IMR-90 (cell line): Measurements from ENCODE around the gene NAA15. TPM values are rescaled to one million over a fixed set of nuclear protein-coding genes. Genes with fewer than 3 reads are reported as not detected.

Experiments
- ATAC-seq: fragments of 200-7000 bp; cut with Tn5 transposase; 2 replicates; pipeline ENCODE4 v1.9.1; 2020; ENCODE audit warnings: low read depth, mild to moderate bottlenecking, moderate library complexity
- BruUV-seq: library from RNA; stranded (reverse); fragments of 400-500 nt; replicated peaks from 2 replicates; lab custom pipeline; 2021; lab: Mats Ljungman, UMichigan
- CTCF ChIA-PET: fragments of 300-600 bp; formaldehyde crosslinking; extraction: SDS; loops from one replicate; lab custom pipeline; 2021; ENCODE audit warnings: antibody characterized with exemption; lab: Yijun Ruan, JAX
- POLR2A ChIA-PET: fragments of 300-600 bp; sonication (Branson Sonifier 250); formaldehyde crosslinking; loops from one replicate; lab custom pipeline; 2022; ENCODE audit warnings: antibody characterized with exemption; ENCODE audit not compliant: unreplicated experiment; lab: Charles Lee
- DNase-seq: peaks from one replicate; pipeline ENCODE4 v3.0.0; 2013
- H2AFZ ChIP-seq: replicated peaks from 2 replicates; pipeline ENCODE3; 2013; ENCODE audit warnings: low read length, mild to moderate bottlenecking; ENCODE audit not compliant: poor library complexity
- H2AK5ac ChIP-seq: 2 replicates; pipeline ENCODE4 v1.6.1; 2013; ENCODE audit warnings: low read depth, low read length, inconsistent platforms
- H2AK9ac ChIP-seq: replicated peaks from 2 replicates; pipeline ENCODE3; 2013; ENCODE audit warnings: mild to moderate bottlenecking, low read depth, low read length, moderate library complexity; ENCODE audit not compliant: poor library complexity
- H2BK120ac ChIP-seq: 2 replicates; pipeline ENCODE4 v1.6.1; 2013; ENCODE audit warnings: low read depth, low read length, inconsistent platforms
- H2BK15ac ChIP-seq: 3 replicates; pipeline ENCODE4 v1.6.1; 2013; ENCODE audit warnings: low read depth, low read length, inconsistent platforms
- H2BK20ac ChIP-seq: 2 replicates; pipeline ENCODE4 v1.6.1; 2013; ENCODE audit warnings: low read depth, mild to moderate bottlenecking, inconsistent platforms, low read length, moderate library complexity
- H2BK5ac ChIP-seq: 2 replicates; pipeline ENCODE4 v1.6.1; 2013; ENCODE audit warnings: mild to moderate bottlenecking, low read depth, low read length, inconsistent platforms; ENCODE audit not compliant: poor library complexity, severe bottlenecking
- H3K14ac ChIP-seq: replicated peaks from 2 replicates; pipeline ENCODE4 v1.6.1; 2013; ENCODE audit warnings: low read depth, low read length, inconsistent platforms
- H3K18ac ChIP-seq: 2 replicates; pipeline ENCODE4 v1.6.1; 2013; ENCODE audit warnings: low read depth, low read length, control low read depth
- H3K23ac ChIP-seq: 2 replicates; pipeline ENCODE4 v1.6.1; 2013; ENCODE audit warnings: low read depth, low read length, inconsistent platforms
- H3K27ac ChIP-seq: 2 replicates; pipeline ENCODE4 v1.5.1; 2013; ENCODE audit warnings: mild to moderate bottlenecking, control low read depth, low read length; ENCODE audit not compliant: insufficient read depth
- H3K27me3 ChIP-seq: 2 replicates; pipeline ENCODE4 v1.6.1; 2013; ENCODE audit warnings: low read length; ENCODE audit not compliant: control insufficient read depth, insufficient read depth
- H3K36me3 ChIP-seq: 2 replicates; pipeline ENCODE4 v1.6.1; 2013; ENCODE audit warnings: low read length, mixed read lengths; ENCODE audit not compliant: control insufficient read depth, insufficient read depth
- H3K4ac ChIP-seq: 2 replicates; pipeline ENCODE4 v1.6.1; 2013; ENCODE audit warnings: low read depth, low read length, inconsistent platforms
- H3K4me1 ChIP-seq: 2 replicates; pipeline ENCODE4 v1.6.1; 2013; ENCODE audit warnings: low read length, mixed read lengths; ENCODE audit not compliant: control insufficient read depth, insufficient read depth
- H3K4me2 ChIP-seq: 2 replicates; pipeline ENCODE4 v1.6.1; 2013; ENCODE audit warnings: low read depth, mild to moderate bottlenecking, control low read depth, low read length, moderate library complexity
- H3K4me3 ChIP-seq: 2 replicates; pipeline ENCODE4 v1.5.1; 2013; ENCODE audit warnings: low read depth, mild to moderate bottlenecking, control low read depth, low read length, moderate library complexity; ENCODE audit not compliant: insufficient read depth
- H3K56ac ChIP-seq: 2 replicates; pipeline ENCODE4 v1.6.1; 2013; ENCODE audit warnings: low read length, inconsistent platforms; ENCODE audit not compliant: insufficient read depth; ENCODE audit errors: extremely low read depth
- H3K79me1 ChIP-seq, 2 experiments: 2 replicates each; pipeline ENCODE4 v1.6.1; 2013; ENCODE audit warnings: low read length in 2 of 2, inconsistent platforms in 1 of 2, low read depth in 1 of 2
- H3K9ac ChIP-seq: 2 replicates; pipeline ENCODE4 v1.6.1; 2013; ENCODE audit warnings: low read depth, low read length, control low read depth
- H3K9me1 ChIP-seq: 2 replicates; pipeline ENCODE4 v1.6.1; 2013; ENCODE audit warnings: low read length, inconsistent platforms; ENCODE audit not compliant: insufficient read depth
- H3K9me3 ChIP-seq: 2 replicates; pipeline ENCODE4 v1.6.1; 2013; ENCODE audit warnings: low read length; ENCODE audit not compliant: control insufficient read depth, insufficient read depth
- H4K20me1 ChIP-seq: 2 replicates; pipeline ENCODE4 v1.6.1; 2013; ENCODE audit warnings: low read length, inconsistent platforms; ENCODE audit not compliant: insufficient read depth
- H4K5ac ChIP-seq: 2 replicates; pipeline ENCODE4 v1.6.1; 2013; ENCODE audit warnings: mild to moderate bottlenecking, low read depth, low read length, control low read depth
- H4K8ac ChIP-seq, 2 experiments: 2 replicates each; pipeline ENCODE4 v1.6.1; 2013; ENCODE audit warnings: low read depth in 2 of 2, low read length in 2 of 2, control low read depth in 1 of 2, inconsistent platforms in 1 of 2
- H4K91ac ChIP-seq: 2 replicates; pipeline ENCODE4 v1.6.1; 2013; ENCODE audit warnings: low read depth, low read length, inconsistent platforms; ENCODE audit not compliant: insufficient read depth
- BHLHE40 ChIP-seq: fragments of 150-350 bp; IDR thresholded peaks from 2 replicates; pipeline ENCODE4 v1.6.1; 2016; ENCODE audit warnings: mild to moderate bottlenecking, low read depth, low read length
- MAFK ChIP-seq: IDR thresholded peaks from 2 replicates; pipeline ENCODE4 v1.6.1; 2012; ENCODE audit warnings: low read depth, low read length, improper control_type of control experiment
- MAZ ChIP-seq: IDR thresholded peaks from 2 replicates; pipeline ENCODE4 v1.6.1; 2012; ENCODE audit warnings: low read depth, mild to moderate bottlenecking, low read length, improper control_type of control experiment, moderate library complexity, borderline replicate concordance
- MXI1 ChIP-seq: IDR thresholded peaks from 2 replicates; pipeline ENCODE4 v1.6.1; 2012; ENCODE audit warnings: low read depth, mild to moderate bottlenecking, low read length, moderate library complexity, borderline replicate concordance
- NFE2L2 ChIP-seq: fragments of 150-350 bp; IDR thresholded peaks from 2 replicates; pipeline ENCODE4 v1.6.1; 2016; ENCODE audit warnings: low read depth, mild to moderate bottlenecking, low read length
- POLR2A ChIP-seq: IDR thresholded peaks from 2 replicates; pipeline ENCODE4 v1.6.1; 2012; ENCODE audit warnings: mild to moderate bottlenecking, low read depth, low read length
- RAD21 ChIP-seq: IDR thresholded peaks from 2 replicates; pipeline ENCODE4 v1.6.1; 2012; ENCODE audit warnings: low read length, improper control_type of control experiment
- RCOR1 ChIP-seq: IDR thresholded peaks from 2 replicates; pipeline ENCODE4 v1.6.1; 2012; ENCODE audit warnings: mild to moderate bottlenecking, low read length, improper control_type of control experiment; ENCODE audit not compliant: insufficient replicate concordance
- RFX5 ChIP-seq: IDR thresholded peaks from 2 replicates; pipeline ENCODE4 v1.8.0; 2012; ENCODE audit warnings: low read depth, mild to moderate bottlenecking, low read length, moderate library complexity
- WGBS, 2 experiments: methylation state at CpG; one replicate each; pipeline versions ENCODE4 v1.1.5 to v1.1.7; 2013; ENCODE audit warnings: missing lambda C conversion rate in 2 of 2; ENCODE audit not compliant: insufficient read length in 1 of 2; ENCODE audit errors: extremely low coverage in 2 of 2; 5-methylcytosine and 5-hydroxymethylcytosine counted together
- dilution Hi-C: fragments of 300-500 bp; cut with HindIII; formaldehyde crosslinking; loops from one replicate; pipeline ENCODE4 v1.14.3; 2018; ENCODE audit warnings: low sequenced_read_pairs; ENCODE audit not compliant: unreplicated experiment
- in situ Hi-C: fragments of 300-500 bp; cut with MboI; formaldehyde crosslinking; loops from 3 replicates; pipeline ENCODE4 v1.14.3; 2019; ENCODE audit warnings: low sequenced_read_pairs, inconsistent platforms, mixed read lengths
- intact Hi-C: fragments of 100-400 bp; cut with micrococcal nuclease; formaldehyde crosslinking; loops from 2 replicates; pipeline ENCODE4 v1.10.0; 2022
- polyA plus RNA-seq, 3 experiments: library from polyadenylated mRNA; depleted of rRNA; stranded (reverse); fragments of >200 nt; gene quantifications; 2 replicates each; pipeline ENCODE4 v1.2.3, GENCODE V29; 2012; ENCODE audit warnings: low replicate concordance in 1 of 3
- total RNA-seq: library from RNA; depleted of rRNA; stranded (reverse); fragments of >200 nt; gene quantifications from 2 replicates; pipeline ENCODE4 v1.2.3, GENCODE V29; 2012
- TF ChIP-seq, protein P1 (sequence below): fragments of 150-350 bp; IDR thresholded peaks from 2 replicates; pipeline ENCODE4 v1.6.1; 2016; ENCODE audit warnings: low read depth, mild to moderate bottlenecking, low read length, moderate library complexity, borderline replicate concordance
- TF ChIP-seq, protein P2 (sequence below): fragments of 150-350 bp; IDR thresholded peaks from 2 replicates; pipeline ENCODE4 v1.6.1; 2017; ENCODE audit warnings: mild to moderate bottlenecking, antibody characterized with exemption, low read length, low read depth

NAA15 gene
- total and polyA plus RNA-seq, 2 of the 4 experiments (the other 2 are of a cell fraction), result 11.0 to 43.4 TPM

DNA sequence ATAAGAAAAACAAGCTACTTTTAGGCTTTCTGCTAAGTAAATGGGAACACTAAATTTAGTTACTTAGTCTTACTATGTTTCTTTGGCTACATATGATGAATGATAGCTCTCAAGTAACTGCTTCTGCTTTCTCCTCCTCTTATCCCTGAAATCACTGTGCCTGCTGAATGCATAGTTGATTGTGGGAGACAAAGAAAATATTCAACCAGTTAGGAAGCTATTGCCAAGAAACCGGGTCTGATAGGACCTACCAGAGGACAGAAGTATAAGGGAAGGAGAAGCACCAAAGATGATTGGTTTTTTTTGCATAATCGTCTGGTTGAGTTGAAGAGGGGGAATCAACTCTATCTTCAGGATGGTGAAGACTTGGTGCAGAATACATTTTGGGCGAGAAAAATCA, 29.0 kb downstream of the NAA15 start:
- H4K5ac ChIP-seq, result no peak overlapping the region
- H3K4ac ChIP-seq, result no peak overlapping the region
- H3K36me3 ChIP-seq, result peaks cover 6% of the 10 kb centered on the region; the same call in 1 of the 2 replicates
- ChIA-PET CTCF (no interaction called here), POLR2A (no interaction called here)
- no peak overlapping the region for H3K9ac ChIP-seq
- TF ChIP-seq NFE2L2 (no peak), POLR2A (no peak), BHLHE40 (no peak), RFX5 (no peak), MAZ (no peak), RAD21 (no peak), MAFK (no peak), RCOR1 (no peak), MXI1 (no peak)
- TF ChIP-seq, protein P1, sequence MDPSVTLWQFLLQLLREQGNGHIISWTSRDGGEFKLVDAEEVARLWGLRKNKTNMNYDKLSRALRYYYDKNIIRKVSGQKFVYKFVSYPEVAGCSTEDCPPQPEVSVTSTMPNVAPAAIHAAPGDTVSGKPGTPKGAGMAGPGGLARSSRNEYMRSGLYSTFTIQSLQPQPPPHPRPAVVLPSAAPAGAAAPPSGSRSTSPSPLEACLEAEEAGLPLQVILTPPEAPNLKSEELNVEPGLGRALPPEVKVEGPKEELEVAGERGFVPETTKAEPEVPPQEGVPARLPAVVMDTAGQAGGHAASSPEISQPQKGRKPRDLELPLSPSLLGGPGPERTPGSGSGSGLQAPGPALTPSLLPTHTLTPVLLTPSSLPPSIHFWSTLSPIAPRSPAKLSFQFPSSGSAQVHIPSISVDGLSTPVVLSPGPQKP, result no peak
- TF ChIP-seq, protein P2, sequence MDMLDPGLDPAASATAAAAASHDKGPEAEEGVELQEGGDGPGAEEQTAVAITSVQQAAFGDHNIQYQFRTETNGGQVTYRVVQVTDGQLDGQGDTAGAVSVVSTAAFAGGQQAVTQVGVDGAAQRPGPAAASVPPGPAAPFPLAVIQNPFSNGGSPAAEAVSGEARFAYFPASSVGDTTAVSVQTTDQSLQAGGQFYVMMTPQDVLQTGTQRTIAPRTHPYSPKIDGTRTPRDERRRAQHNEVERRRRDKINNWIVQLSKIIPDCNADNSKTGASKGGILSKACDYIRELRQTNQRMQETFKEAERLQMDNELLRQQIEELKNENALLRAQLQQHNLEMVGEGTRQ, result no peak
- no peak overlapping the region for H3K23ac ChIP-seq
- no peak overlapping the region for H3K27ac ChIP-seq
- ATAC-seq, result no peak
- H2AK5ac ChIP-seq, result no peak overlapping the region
- H2BK20ac ChIP-seq, result no peak overlapping the region
- peaks cover 31 to 44% of the 10 kb centered on the region in 2 experiments for H3K79me1 ChIP-seq
- no peak overlapping the region for H3K18ac ChIP-seq
- H4K20me1 ChIP-seq, result peaks cover 44% of the 10 kb centered on the region
- H4K8ac ChIP-seq, result no peak overlapping the region
- no peaks in the 10 kb centered on the region for H3K9me3 ChIP-seq
- WGBS, 2 experiments, result 100% methylated on average over 2 of the region's 3 CpGs; no CpG with 5 or more reads in 1 of the 2 experiments
- H2BK120ac ChIP-seq, result no peak overlapping the region
- in situ Hi-C loops (no loop called here), dilution Hi-C loops (no loop called here), intact Hi-C loops (no loop called here)
- no peak overlapping the region for H3K4me3 ChIP-seq
- no peak overlapping the region for H4K91ac ChIP-seq
- H3K56ac ChIP-seq, result no peak overlapping the region
- H3K4me1 ChIP-seq, result no peaks in the 10 kb centered on the region
- no peak overlapping the region for H2BK15ac ChIP-seq
- H3K9me1 ChIP-seq, result peaks cover 8% of the 10 kb centered on the region
- no TSS peak for BruUV-seq
- H3K27me3 ChIP-seq, result no peaks in the 10 kb centered on the region
- DNase-seq, result no peak
- H2AFZ ChIP-seq, result no peak overlapping the region
- H2BK5ac ChIP-seq, result no peak overlapping the region
- H2AK9ac ChIP-seq, result no peak overlapping the region
- no peak overlapping the region for H3K4me2 ChIP-seq
- H3K14ac ChIP-seq, result no peak overlapping the region
